Activated CD4-positive, alpha-beta T cell treated with anti-CD3 and anti-CD28 coated beads, Interleukin-2, amount 50 U/mL, for 16 hours (primary cell): ENCODE results near the gene WFDC1.
"Not testable (repeated sequence)": the region's sequence is repeated elsewhere in the genome, so short reads cannot be mapped to it uniquely, and the experiment has no call there.

Experiments
- DNase-seq: peaks from one replicate; pipeline ENCODE4 v3.0.0-alpha.2; 2020

The WFDC1 gene

GRCh38 chr16:84330685-84331050 lies 36.0 kb downstream of the WFDC1 start:
- no peak for DNase-seq

GRCh38 chr16:84331998-84332780 lies 37.5 kb downstream of the WFDC1 start:
- no peak for DNase-seq

DNA sequence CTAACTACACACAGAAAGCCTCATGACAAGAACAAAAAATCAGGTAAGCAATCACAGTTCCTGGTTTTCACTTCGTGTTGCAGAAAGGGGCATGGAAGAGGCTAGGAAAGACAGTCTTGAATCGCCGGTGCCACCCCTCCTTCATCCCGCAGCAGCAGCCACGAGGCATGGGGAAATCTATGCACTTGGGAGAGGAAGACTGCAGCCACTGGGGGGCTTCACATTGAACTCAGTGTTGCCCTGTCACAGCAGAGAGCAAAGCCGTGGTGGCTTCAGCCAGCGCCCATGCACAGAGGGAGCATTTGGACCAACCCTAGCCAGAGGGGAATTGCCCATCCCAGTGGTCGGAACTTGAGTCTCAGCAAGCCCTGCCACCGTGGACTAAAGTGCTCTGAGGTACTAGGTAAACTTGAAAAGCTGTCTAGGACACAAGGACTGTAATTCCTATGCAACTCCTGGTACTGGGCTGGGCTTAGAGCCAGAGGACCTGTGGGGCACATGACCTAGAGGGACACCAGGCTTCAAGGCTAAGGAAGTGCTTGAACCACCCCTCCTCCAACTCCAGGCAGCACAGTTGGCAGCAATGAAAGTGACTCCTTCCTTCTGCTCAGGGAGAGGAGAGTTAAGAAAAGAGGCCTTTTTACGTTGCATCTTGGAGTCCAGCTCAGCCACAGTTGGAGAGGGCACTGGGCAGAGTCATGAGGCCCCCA lies 38.5 kb downstream of the WFDC1 start:
- no peak for DNase-seq

GRCh38 chr16:84334058-84334457 lies 39.4 kb downstream of the WFDC1 start:
- no peak for DNase-seq

DNA sequence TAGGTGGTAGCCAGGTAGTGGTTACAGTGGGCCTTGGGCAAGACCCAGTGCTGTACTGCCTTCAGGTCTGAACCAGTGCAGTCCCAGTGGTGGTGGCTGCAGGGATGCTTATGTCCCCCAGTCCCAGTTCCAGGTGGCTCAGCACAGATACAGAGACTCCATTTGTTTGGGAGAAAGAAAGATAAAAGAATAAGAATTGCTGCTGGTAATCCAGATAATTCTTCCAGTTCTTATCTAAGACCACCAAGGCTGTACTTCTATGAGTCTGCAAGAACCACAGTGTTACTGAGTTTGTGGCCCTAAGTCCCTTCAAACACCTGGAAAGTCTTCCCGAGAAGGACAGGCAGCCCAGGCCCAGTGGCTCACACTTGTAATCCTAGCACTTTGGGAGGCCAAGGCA lies 39.8 kb downstream of the WFDC1 start:
- no peak for DNase-seq

DNA sequence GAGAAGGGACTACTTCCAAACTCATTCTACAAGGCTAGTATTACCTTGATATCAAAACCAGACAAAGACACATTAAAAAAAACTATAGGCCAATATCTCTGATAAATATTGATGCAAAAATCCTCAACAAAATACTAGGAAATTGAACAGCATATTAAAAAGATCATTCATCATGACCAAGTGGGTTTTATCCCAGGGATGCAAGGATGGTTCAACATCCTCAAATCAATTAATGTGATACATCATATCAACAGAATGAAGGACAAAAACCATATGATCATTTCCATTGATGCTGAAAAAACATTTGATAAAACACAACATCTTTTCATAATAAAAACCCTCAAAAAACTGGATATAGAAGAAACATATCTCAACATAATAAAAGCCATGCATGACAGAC lies 42.6 kb downstream of the WFDC1 start:
- DNase-seq: not testable (repeated sequence)

- DNase-seq: no peak
These were observed 44.6 kb downstream of the WFDC1 start for GRCh38 chr16:84339311-84339710.

DNA sequence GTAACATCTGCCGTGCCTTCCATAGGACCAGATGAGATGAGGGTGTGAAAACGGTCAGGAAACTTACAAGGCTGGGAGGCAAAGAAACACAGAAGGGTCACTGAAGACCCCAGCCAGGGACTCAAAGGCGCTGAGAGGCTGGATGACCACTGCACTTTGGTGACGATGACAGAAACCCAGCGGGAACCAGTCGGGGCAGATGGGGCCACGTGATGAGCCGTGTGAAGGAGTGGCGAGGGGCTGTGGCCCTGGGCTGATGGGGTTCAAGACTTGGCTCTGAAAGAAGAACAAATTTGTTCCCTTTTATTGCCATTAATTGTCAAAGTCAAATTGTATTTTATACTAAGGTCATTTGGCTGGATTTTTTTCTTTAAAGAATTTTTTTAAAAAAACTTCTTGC lies 45.1 kb downstream of the WFDC1 start:
- no peak for DNase-seq

DNA sequence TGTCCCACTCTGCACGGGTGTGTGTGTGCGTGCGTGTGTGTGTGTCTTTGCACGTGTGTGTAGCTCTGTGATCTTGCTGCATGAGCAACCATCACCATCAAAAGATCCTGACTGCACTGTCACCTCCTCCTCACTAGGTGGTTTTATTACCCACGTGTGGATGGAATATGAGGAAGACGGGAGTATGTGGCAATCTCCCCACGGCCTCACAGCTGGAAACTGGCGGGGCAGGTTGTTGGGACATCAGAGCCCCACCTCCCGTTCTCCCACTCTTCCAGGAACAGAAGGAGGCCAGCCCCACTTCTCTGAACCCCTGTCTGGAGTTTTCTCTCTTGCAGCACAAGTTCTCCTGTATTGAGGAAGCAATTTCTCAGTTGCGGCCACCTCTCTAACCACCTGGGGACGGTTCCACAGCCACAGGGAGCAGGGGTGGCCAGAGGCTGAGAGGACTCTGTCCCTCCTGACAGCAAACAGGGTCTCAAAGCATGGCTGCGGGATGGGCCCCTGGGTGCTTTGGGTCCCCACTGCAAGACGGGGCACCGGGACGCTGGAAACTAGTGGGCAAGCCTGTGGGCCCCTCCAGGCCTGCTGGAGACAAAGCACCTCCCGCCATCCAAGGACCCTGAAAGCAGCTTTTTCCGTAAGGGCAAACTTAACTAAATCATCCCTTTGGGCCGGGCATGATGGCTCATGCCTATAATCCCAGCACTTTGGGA lies 45.8 kb downstream of the WFDC1 start:
- no peak for DNase-seq

DNA sequence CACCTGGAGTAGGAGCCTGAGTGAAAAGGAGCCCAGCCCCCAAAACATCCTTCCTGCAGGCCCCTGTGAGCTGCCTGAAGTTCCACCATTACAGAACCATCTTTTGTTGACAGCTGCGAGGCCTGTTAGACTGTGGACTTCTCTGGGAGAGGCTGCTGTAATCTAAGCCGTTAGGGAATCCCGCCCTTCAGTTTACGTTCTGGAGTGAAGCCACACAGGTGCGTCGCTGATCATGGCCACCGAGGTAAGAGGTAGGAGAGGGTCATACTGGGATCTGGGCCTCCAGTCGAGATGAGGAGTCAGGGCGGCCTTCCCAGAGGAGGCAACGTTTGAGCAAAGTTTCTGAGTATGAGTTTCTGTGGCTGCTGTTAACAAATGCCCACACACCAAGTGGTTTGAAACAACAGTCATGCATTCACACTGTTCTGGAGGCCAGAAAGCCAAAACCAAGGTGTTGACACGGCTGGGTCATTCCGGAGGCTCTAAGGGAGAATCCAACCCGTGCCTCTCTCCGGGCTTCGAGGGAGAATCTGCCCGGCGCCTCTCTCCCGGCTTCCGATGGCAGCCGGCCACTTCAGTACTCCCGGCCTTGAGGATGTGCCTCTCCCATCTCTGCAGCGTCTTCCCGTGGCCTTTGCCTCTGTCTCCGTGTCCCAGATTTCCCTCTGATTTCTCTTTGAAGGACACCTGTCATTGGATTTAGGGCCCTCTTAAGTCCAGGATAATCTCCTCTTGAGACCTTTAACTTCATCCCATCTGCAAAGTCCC lies 47.0 kb downstream of the WFDC1 start:
- DNase-seq: no peak

GRCh38 chr16:84343800-84344199 lies 49.1 kb downstream of the WFDC1 start:
- DNase-seq: not testable (repeated sequence)

DNA sequence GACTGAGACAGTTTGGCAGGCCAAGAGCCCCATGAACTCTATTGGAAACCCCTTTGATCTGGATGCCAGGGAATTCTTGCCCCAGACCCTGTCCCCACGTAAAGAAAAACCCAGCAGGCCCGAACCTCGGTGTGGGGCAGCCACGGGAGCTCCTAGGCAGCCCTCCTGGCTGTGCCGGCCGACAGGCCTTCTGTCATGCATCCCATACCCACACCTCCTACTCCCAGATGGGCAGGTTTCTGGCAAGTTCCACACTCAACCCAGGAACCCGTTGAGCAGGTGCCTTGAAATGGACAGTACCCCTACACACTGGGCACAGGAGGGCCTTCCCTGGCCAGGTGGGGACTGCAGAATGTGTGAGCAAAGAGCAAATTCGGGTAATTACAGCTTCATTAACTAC lies 50.1 kb downstream of the WFDC1 start:
- DNase-seq: no peak

DNA sequence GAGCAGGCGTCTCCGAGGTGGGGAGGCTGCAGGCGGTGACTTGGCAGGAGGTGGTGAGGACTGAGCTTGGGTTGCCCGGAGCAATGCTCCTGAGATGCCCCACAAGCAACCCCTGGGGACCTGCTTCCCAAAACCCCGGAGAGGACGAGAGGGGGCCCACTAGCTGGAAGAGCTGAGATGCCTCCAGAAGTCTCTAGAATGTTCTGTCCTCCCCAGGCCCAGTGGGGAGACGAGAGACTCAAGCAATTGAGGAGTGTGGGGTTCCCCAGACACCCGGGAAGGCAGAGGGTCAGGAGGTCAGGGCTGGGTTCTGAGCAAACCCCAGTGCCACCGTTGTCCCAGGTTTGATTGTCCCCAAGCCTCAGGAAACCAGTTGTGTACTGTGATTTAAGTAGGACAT lies 52.5 kb downstream of the WFDC1 start:
- DNase-seq: no peak

GRCh38 chr16:84348386-84348888 lies 53.8 kb downstream of the WFDC1 start:
- no peak for DNase-seq

DNA sequence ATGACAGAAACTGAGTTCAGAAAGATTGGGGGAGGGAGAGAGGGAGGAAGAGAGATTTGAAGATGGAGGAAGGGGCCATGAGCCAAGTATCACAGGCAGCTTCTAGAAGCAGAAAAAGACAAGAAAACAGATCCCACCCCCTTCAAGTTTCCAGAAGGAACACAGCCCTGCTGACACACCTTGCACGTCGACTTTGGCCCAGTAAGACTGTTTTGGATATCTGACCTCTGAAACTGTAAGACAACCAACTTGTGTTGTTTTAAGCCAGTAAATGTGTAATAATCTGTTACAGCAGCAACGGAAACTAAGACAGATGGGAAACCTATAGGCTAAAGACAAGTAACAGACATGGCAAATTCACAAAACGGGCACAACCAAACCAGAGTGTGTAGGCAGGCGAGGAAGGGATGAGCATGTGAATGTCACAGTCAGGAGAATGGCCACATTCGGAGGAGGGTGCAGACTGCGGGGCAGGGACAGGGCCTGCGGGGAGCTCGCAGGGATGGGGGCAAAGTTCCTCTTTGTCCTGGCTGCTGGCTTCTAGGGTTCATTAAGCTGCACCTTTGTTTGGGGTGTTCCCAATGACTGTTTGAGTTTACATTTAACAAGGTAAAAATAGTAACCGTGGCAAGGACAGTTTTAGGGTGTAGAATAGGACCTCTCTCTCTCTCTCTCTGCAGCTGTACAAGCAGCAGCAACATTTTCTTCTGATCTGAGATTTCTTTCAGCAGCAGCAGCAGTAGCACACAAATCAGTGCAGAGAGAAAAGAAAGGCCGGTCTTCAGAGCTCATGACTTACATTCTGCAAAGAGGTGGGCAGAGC lies 55.4 kb downstream of the WFDC1 start:
- DNase-seq: no peak

- no peak for DNase-seq
These were observed 56.2 kb downstream of the WFDC1 start for GRCh38 chr16:84350685-84351400.

DNA sequence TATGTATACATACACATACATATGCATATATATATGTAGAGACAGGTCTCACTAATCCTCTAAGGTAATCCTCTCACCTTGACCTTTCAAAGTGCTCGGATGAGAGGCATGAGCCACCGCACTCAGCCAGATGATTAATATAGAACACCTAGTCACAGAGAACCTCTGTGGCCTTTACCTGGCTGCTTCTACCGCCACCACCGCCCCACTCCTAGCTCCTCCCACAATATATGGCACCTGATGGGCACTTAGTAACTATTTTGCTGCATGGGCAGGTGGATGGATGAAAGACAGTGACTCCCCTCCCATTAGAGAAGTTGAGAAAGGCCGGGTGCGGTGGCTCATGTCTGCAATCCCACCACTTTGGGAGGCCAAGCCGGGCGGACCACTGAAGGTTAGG lies 57.0 kb downstream of the WFDC1 start:
- DNase-seq: no peak

DNA sequence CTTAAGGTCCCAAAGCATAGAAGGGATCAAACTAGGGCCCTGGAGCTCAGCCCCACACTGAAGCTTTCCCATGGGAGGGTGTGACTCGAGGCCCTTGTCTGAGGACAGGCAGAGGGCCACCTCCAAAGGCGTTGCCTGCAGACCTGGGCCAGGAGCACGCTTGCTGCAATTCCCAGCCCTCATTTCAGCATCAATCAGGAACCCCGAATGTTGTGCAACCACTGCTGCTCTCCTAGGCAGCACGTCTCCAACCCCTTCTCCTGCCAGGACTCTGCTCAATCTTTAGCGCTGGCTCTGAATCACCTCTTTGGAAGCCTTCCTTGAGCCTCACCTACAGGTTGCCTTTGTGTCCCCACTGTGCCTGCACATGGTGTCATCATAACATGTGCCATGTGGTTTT lies 59.6 kb downstream of the WFDC1 start:
- DNase-seq: no peak

GRCh38 chr16:84355149-84355548 lies 60.5 kb downstream of the WFDC1 start:
- DNase-seq: no peak

DNA sequence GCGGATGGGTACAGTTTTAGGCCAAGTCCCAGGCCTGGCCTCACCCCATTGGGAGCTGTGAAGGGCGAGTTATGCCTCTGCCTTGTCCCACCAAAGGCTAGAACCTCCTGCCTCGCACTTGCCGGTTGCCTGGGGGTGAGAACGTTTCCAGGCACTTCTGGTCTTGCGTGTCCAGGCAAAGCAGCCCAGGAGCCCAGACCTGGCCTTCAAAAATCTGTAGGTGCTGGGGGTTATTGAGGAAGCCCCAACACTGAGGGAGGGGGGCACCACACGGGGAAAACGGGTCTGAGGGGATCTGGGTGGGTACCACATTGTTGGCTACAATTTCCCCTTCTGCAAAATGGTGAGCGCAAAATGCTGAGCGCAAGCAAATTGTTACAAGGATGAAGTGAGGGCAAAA lies 61.5 kb downstream of the WFDC1 start:
- no peak for DNase-seq

DNA sequence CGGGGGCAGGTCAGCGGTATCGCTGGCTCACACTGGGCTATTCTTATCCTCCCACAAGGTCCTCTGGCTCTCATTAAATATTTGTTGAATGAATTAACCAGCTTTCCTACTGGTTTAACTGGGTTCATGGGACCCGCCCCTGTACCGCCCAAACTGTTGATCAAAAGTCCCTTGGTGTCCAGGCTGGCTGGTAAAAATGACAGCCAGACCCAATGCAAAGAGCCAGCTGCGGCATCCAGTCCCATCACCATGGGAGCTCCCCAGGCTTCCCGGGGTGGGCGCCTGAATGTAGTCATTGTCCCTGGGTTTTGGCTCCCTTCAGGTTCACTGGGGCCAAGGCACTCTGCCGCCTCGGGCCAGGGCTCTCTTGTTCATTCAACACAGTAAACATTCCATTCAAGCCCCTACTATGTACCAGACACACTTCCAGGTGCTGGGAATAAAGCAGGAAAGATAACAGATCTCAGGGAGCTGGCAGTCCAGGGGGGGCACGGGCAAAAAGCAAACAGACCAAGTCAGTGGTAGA lies 62.0 kb downstream of the WFDC1 start:
- no peak for DNase-seq
